IPS-18c (cell line): Measurements from ENCODE around the gene AGAP1.
"Not testable (repeated sequence)": the region's sequence is repeated elsewhere in the genome, so short reads cannot be mapped to it uniquely, and the experiment has no call there.

Experiments
- H3K4me3 ChIP-seq: 2 replicates; pipeline ENCODE4 v1.7.0; 2013; ENCODE audit warnings: low read depth, mild to moderate bottlenecking, low read length, moderate library complexity; ENCODE audit not compliant: insufficient read depth
- H3K9me3 ChIP-seq: one replicate; pipeline ENCODE4 v1.6.1; 2013; ENCODE audit warnings: mild to moderate bottlenecking, low read length, moderate library complexity; ENCODE audit not compliant: control insufficient read depth, insufficient read depth

The AGAP1 gene

DNA sequence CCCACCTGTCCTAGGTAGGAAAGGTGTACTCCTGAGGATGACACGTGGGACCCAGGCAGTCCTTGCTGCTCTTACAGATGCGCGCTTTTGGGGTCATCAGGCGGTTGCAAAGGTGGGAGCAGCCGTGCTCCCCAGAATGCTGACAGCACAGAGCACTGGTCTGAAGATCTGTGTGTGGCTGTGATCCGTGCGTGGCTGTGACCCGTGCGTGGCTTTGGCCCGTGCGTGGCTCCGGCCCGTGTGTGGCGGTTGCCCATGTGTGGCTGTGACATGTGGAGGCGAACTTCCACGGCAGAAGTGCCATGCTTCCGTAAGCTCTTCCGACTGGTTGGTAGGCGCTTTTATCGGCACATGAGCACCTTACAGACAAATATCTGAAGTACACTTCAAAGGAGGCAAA lies 270.0 kb downstream of the AGAP1 start:
- H3K9me3 ChIP-seq = no peaks in the 10 kb centered on the region
- H3K4me3 ChIP-seq = no peak overlapping the region

DNA sequence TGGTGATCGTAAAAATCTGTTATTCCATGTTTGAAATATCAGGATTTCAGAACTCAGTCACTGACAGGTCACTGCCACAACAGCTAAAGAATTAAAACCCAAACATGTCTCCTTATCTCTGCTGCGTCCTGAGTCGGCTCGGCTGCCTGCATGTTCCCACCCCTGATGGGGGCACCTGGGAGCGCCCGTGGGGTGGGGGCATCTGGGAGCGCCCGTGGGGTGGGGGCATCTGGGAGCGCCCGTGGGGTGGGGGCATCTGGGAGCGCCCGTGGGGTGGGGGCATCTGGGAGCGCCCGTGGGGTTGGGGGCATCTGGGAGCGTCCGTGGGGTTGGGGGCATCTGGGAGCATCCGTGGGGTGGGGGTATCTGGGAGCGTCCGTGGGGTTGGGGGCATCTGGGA lies 270.6 kb downstream of the AGAP1 start:
- not testable (repeated sequence) for H3K4me3 ChIP-seq, H3K9me3 ChIP-seq

DNA sequence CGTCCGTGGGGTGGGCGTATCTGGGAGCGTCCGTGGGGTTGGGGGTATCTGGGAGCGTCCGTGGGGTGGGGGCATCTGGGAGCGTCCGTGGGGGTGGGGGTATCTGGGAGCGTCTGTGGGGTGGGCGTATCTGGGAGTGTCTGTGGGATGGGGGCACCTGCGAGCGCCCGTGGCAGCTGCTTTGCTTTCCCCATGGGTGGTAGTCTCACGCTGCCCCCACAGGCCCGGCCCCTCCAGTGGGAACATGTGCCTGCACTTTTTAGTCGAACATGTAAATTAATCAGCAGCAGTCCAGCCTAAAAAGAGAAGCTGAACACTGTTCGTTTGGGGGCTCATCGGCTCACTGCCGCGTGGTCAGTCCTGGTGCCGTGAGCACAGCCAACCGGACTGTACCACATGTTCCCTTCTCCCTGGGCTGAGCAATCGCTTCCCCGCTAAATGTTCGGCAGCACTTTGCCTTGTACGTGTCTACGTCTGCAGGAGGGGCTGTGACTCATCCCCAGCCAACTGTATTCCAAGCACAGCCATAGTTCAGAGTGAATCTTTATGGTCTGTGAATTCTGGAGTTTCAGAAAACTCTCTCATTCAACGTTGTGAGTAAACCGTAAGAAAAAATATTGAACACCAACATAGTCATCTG lies 271.5 kb downstream of the AGAP1 start:
- no peak overlapping the region for H3K4me3 ChIP-seq
- no peaks in the 10 kb centered on the region for H3K9me3 ChIP-seq

DNA sequence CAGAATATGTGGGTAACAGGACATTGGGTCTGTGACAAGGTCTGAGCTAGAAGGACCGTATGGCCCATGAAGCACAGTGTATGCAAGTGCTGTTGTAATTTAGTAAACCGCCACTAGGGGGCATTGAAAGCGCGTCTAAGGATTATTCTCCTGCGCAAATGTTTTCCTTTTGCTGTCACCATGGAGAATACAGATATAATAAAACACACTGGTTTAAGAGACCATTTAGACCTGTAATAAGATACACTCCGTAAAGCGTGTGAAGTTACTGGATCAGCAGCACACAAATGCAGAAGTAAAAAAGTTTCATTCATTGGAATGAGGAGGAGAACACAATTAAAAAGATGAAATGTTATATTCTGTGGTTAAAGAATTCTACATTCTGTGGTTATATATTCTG lies 272.4 kb downstream of the AGAP1 start:
- Histone ChIP-seq H3K4me3 (no peak overlapping the region), H3K9me3 (no peaks in the 10 kb centered on the region)

DNA sequence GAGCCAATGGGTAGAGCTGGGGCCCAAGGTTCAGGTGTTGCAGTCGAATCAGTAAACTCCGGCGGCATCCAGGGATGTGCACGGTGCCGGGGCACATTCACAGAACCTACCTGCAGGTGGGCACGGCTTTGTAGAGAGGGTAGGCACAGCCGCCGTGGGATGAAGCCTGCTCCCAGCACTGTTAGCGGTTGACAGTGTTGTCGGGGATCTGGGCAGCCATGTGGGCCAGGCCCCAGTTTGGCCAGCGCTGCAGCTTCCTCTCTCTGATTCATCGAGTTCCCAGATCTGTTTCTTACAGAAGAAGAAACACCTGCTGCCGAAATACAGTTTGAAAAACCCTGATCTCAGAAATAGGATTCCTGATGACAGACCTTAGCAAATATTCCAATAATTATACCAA lies 274.8 kb downstream of the AGAP1 start:
- Histone ChIP-seq H3K4me3 (no peak overlapping the region), H3K9me3 (no peaks in the 10 kb centered on the region)

DNA sequence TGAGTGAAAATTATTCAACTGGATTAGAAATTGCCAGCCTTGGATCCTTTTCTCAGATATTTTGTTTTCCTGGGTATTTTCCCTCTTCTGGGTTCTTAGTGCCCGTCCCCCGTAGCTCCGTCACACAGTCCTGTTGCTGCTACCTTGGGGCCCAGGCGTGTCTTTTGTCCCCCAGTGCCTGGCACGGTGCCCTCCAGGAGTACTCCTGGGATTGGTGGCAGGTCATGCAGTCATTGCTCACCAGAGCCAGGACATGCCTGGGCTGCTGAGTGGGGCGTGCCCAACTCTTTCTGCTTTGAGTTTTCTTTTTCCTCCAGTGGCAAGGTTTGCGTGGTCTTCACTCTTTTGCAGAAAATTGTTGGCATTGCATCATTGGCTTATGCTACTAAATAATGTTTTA lies 275.2 kb downstream of the AGAP1 start:
- H3K9me3 ChIP-seq = no peaks in the 10 kb centered on the region
- no peak overlapping the region for H3K4me3 ChIP-seq

DNA sequence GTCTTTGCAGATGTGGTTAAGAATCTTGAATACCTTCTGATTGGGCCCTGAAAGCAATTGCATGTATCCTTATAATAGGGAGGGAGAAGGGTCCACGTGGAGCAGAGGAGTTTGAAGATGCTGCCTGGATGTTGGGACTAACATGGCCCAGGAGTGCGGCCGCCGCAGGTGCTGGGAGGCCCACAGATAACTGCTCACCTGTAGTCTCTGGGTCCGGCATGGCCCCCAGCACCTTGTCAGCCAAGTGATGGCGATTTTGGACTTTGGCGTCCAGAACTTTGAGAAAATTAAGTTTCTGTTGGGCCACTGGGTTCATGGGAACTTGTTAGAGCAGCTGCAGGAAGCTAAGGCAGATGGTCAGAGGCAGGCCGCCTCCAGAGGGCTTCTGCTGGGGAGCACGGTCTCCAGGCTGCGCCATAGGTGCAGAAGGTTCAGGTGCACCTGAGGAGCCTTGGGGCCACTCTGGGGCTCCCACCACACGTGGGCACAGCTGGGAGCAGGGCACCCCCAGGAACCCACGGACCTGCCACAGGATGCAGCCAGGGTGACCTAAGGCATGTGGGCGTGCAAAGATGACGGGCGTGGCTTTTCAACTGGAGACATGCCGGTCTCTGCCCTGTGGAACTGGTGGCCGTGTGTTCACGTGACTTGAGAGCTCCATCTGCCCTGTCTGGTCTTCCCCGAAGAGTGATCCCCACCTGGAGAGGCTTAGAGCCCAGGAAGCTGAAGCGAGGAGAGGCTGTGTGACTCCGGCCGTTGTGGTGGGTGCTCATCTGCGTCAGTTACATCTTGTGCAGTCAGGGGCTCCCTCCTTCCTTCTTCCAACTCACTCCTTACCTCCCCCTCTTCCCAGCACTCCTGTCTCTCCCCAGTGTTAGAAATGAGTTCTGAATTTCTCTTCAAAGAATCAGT lies 277.3 kb downstream of the AGAP1 start:
- H3K9me3 ChIP-seq = no peaks in the 10 kb centered on the region

DNA sequence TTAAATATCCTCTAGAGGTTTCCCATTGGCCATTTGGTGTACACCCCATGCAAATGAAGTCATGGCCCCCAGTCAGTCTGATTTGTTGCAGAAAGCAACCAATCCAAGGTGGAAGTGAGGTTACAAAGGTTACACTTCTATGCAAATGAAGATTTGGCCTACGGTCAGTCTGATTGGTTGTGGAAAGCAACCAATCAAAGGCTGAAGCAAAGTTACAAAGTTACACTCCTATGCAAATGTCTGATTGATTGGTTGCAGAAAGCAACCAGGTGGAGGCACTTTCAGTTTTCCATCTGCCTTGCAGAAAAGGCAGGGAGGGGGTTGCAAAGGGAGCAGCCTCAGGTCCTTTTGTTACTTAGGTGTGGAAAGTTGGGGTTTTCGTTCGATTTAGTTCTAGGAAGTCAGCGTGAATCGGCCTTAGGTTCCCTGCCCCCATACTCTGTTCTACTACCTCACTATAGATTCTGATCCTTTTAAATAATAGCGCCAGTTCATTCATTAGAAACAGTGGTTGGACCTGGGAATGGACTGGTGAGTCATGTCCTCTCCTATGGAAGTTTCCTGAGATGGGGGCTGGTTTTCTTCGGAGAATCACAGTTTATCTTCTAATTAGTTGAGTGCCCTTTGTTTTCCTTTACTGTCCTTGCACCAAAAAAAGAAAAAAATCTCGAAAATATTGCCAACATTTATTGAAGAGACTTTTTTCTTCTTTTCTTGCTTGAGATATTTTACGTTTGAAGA lies 279.5 kb downstream of the AGAP1 start:
- H3K9me3 ChIP-seq = no peaks in the 10 kb centered on the region
- H3K4me3 ChIP-seq = no peak overlapping the region

More for the DNA sequence above, 277.3 kb downstream of the AGAP1 start:
- H3K4me3 ChIP-seq = no peak overlapping the region; the same call in 1 of the 2 replicates

DNA sequence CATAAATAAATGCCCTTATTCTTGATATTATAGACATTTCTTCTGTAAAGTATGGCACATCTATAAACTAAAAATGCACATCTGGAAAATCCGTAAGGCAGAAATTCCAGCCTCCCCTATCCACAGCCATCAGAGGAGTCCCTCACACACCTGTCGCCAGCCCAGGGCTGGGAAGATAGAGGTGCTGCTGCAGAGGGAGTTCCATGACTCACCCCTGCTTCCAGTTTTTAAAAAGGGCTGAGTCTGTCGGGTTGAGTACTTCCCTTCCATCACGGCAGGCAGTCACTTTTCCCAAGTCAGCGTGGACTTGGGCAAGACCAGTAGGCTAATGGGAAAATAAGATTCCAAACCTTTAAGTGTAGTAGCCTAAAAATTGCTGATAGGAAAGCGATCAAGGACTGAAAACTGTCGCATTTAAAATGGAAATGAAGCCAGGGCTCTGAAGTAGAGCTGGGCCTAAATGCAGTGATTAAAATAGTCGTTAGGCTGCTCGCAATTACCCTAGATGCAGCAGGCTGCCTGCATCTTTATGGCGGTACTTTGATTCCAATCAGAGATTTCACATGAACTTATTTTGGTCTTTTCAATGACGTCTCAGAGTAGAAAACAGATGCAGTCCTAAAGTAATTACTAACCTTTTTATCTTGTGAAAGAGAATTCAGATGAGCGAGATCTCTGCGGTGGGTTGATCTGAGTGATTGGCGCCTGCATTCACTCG lies 280.5 kb downstream of the AGAP1 start:
- Histone ChIP-seq H3K4me3 (no peak overlapping the region), H3K9me3 (no peaks in the 10 kb centered on the region)

DNA sequence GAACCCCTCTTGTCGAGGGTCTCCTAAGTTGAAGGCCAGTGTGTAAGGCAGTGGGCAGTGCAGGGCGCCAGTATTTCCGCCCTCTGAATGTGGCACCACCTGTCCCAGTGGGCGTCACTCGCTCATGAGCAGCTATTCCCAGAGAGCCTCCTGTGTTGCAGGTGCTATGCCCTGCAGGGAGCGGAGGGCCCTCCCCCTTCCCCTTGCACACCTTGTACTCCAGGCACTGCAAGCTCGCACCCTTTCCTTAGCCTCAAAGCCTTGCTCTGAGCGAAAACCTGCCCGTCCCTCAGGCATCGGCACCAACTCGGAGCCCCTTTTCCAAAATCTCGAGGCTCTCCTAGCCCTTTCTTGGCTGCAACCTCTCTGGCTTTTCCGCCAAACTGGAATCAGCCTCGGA lies 282.7 kb downstream of the AGAP1 start:
- Histone ChIP-seq H3K4me3 (no peak overlapping the region), H3K9me3 (no peaks in the 10 kb centered on the region)

DNA sequence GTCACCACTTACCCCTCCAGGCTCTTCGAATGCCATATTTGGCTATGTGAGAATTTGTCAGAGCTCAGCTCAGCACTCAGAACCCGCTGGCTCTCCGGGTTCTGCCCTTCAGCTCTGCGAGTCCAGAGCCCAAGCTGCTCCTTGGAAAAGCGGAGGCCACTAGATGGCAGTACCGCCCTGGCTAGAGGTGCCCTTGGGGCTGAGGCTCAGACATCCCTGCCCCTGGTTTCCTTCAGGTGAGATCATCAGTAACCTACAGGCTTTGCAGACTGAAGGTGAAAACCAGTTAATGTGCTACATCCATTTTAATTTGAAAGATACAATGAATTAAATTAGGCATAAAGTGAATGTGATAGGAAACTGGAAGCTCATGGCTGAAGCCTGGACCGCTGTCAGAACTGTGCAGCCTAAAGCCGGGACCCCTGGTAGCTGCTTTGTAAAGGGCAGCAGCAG lies 285.6 kb downstream of the AGAP1 start:
- Histone ChIP-seq H3K9me3 (no peaks in the 10 kb centered on the region), H3K4me3 (no peak overlapping the region)

DNA sequence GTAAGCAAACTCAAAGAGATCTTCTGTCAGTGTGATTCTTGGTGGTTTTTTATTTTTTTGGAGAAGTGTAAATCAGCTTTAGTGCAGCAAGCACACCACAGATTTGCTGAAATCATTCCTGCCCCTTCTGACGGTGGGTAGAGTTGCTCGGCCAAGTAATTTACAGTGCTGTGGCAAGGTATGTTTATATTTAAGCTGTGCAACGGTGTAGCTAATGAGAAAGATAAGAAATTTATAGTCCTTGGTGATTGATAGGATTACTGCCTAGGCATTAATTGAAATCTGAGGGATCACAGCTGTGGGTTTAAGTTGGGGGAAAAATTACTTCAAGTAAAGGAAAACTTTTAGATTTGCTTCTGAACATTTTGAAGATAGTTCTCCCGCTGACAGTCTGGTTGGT lies 286.6 kb downstream of the AGAP1 start:
- no peaks in the 10 kb centered on the region for H3K9me3 ChIP-seq
- H3K4me3 ChIP-seq = no peak overlapping the region

DNA sequence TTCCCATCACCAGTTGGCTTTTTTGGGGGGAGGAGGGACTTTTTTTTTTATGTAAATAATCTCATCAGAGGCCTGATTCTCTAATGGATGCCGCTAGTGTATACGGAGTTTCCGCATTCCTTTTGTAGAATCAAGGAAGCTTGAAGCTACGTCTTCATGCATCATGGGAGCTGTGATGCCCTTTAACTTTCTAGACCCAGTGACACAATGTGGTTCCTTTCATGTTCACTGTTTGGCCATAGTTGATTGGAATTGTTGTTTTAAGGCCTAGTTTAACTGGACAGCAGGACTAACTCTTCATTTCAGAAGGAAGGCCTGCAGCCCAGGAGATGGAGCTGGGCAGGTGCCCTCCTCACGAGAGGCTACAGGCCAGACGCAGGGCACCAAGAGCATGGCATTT lies 287.9 kb downstream of the AGAP1 start:
- H3K4me3 ChIP-seq = no peak overlapping the region
- H3K9me3 ChIP-seq = no peaks in the 10 kb centered on the region

DNA sequence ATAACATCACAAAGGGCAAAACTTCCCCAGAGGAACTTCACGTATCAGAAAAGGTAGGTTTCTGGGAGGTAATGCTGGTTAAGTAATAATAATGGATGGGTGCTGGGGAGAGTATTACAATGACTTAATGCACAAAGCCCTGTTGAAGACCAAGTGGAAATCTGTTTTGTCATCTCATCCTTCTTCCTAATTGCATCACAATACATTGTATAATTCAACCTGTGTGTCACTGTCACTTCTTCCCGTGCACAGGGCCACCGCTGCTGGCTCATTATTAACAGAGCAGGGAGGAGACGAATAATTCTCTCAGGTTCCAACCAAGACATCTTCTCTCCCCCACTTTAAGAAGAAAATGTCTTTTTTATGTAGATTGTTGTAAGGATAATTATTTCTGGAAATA lies 290.9 kb downstream of the AGAP1 start:
- Histone ChIP-seq H3K4me3 (no peak overlapping the region), H3K9me3 (no peaks in the 10 kb centered on the region)

DNA sequence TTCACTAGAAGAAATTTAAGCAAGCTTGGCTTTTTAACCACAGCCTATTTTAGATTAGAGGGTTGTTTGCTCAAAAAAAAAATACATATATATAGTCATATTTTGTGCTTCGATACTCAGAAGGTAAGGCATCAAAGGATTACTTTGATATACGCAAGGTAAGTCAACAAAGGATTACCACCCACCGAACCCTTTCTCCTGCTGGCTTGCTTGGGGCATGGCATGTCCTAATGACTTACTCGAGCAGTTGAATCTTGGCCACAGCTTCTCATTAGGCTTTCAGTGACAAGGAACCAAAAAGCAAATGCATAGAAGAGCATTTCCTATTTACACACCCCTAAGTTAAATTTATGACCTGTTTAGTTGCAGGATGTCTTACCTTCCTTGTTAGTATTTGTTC lies 295.7 kb downstream of the AGAP1 start:
- Histone ChIP-seq H3K4me3 (no peak overlapping the region), H3K9me3 (no peaks in the 10 kb centered on the region)

DNA sequence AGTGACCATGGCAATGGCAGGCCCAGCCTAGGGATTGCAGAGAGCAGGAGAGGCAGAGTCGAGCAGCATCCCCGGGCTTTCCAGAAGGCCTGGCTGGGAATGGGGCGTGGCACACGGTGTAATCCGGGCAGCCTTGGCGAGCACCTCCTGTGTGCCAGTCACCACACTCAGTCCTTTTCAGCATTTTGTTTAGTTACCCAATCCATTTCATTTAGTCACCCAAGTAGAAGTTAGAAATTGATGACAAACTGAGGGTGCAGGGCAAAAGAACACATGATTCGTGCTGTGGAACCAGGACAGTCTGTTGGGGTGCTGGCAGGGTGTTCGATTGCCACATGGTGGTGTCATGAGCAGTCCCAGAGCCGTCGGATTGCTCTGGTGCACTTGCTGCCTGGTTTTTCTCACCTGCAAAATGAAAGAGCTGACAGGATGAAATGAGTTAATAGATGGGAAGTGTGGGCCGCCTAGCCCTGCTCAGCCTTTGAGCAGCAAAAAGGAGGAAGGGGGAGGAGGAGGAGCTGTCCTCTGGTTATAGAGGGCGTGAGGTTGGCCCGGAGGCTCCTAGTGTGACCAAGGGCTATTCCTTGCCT lies 299.4 kb downstream of the AGAP1 start:
- H3K9me3 ChIP-seq = no peaks in the 10 kb centered on the region

DNA sequence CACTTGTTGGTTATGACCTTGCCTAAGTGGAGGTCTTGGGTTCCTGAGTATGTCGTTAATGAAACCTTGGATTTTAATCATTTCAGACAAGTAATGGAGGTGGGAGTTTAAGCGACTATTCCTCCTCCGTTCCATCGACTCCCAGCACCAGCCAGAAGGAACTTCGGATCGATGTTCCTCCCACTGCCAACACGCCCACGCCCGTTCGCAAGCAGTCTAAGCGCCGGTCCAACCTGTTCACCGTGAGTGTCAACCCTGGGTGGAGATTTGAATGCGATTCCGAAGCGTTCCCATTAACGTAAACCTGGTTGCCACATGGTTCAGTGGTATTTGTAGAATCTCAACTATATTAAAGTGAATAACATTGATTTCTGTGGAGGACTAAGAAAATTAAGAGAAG lies 305.4 kb downstream of the AGAP1 start:
- Histone ChIP-seq H3K4me3 (no peak overlapping the region), H3K9me3 (no peaks in the 10 kb centered on the region)

More for the DNA sequence above, 299.4 kb downstream of the AGAP1 start:
- no peak overlapping the region for H3K4me3 ChIP-seq
